Liver (tissue), 9 donors: ENCODE data around the gene DYNLT2. TPM values are rescaled to one million over a fixed set of nuclear protein-coding genes. Genes with fewer than 3 reads are reported as not detected.

Source experiments
- DNase-seq: peaks from one replicate; pipeline ENCODE4 v3.0.0-alpha.2; 2017; ENCODE audit warnings: low spot score
- H3K27ac ChIP-seq, 2 donors: one replicate each; pipeline ENCODE4 v1.7.0; 2013; ENCODE audit warnings: inconsistent platforms in 2 of 2, low read length in 2 of 2, control low read depth in 1 of 2, low read depth in 1 of 2, mild to moderate bottlenecking in 1 of 2
- H3K27me3 ChIP-seq, 4 donors: one replicate each; pipeline versions ENCODE4 v1.6.1 to v1.7.0; 2013; ENCODE audit warnings: low read length in 3 of 4, inconsistent platforms in 1 of 4, mild to moderate bottlenecking in 1 of 4, moderate library complexity in 1 of 4; ENCODE audit not compliant: control insufficient read depth in 4 of 4, insufficient read depth in 4 of 4
- H3K36me3 ChIP-seq, 4 donors: one replicate each; pipeline versions ENCODE4 v1.6.1 to v1.7.0; 2013; ENCODE audit warnings: low read length in 3 of 4, mild to moderate bottlenecking in 3 of 4, low read depth in 1 of 4, moderate library complexity in 1 of 4; ENCODE audit not compliant: control insufficient read depth in 4 of 4, insufficient read depth in 3 of 4
- H3K4me1 ChIP-seq, 4 donors: one replicate each; pipeline versions ENCODE4 v1.6.1 to v1.7.0; 2013; ENCODE audit warnings: low read length in 3 of 4, mild to moderate bottlenecking in 3 of 4, moderate library complexity in 1 of 4; ENCODE audit not compliant: control insufficient read depth in 4 of 4, insufficient read depth in 4 of 4
- H3K4me3 ChIP-seq, 3 donors: one replicate each; pipeline versions ENCODE4 v1.6.1 to v1.7.0; 2013; ENCODE audit warnings: low read length in 3 of 3, control low read depth in 1 of 3, low read depth in 1 of 3, mild to moderate bottlenecking in 1 of 3
- H3K9ac ChIP-seq, 2 donors: one replicate each; pipeline ENCODE4 v1.7.0; 2013; ENCODE audit warnings: low read length in 2 of 2, mild to moderate bottlenecking in 2 of 2, moderate library complexity in 2 of 2, control low read depth in 1 of 2, low read depth in 1 of 2
- H3K9me3 ChIP-seq, 4 donors: one replicate each; pipeline versions ENCODE4 v1.6.1 to v1.7.0; 2013; ENCODE audit warnings: low read length in 3 of 4; ENCODE audit not compliant: control insufficient read depth in 4 of 4
- EGR1 ChIP-seq, 2 donors: IDR thresholded peaks; 2 replicates each; pipeline ENCODE4 v1.6.1; 2016 to 2018; ENCODE audit warnings: antibody characterized with exemption in 2 of 2, low read depth in 2 of 2
- FOXA1 ChIP-seq: IDR thresholded peaks from 2 replicates; pipeline ENCODE4 v1.6.1; 2016; ENCODE audit warnings: antibody characterized with exemption
- FOXA2 ChIP-seq: IDR thresholded peaks from 2 replicates; pipeline ENCODE4 v1.6.1; 2016; ENCODE audit warnings: antibody characterized with exemption
- JUND ChIP-seq, 2 donors: IDR thresholded peaks; 2 replicates each; pipeline ENCODE4 v1.6.1; 2016; ENCODE audit warnings: antibody characterized with exemption in 2 of 2
- NR2F2 ChIP-seq: IDR thresholded peaks from 2 replicates; pipeline ENCODE4 v1.6.1; 2016; ENCODE audit warnings: antibody characterized with exemption
- RXRA ChIP-seq, 2 donors: IDR thresholded peaks; 2 replicates each; pipeline ENCODE4 v1.6.1; 2017 to 2018; ENCODE audit warnings: antibody characterized with exemption in 2 of 2, mild to moderate bottlenecking in 1 of 2
- SP1 ChIP-seq: IDR thresholded peaks from 2 replicates; pipeline ENCODE4 v1.6.1; 2018; ENCODE audit warnings: antibody characterized with exemption, mild to moderate bottlenecking
- YY1 ChIP-seq: IDR thresholded peaks from 2 replicates; pipeline ENCODE4 v1.6.1; 2016; ENCODE audit warnings: antibody characterized with exemption, mild to moderate bottlenecking
- WGBS: extraction: QIAGEN DNeasy Blood & Tissue Kit; methylation state at CpG from one replicate; pipeline ENCODE4 v1.1.7; 2013; 5-methylcytosine and 5-hydroxymethylcytosine counted together
- polyA plus RNA-seq, 2 donors: library from polyadenylated mRNA; stranded (reverse) in 1 of 2; unstranded in 1 of 2; fragments of 200-250 nt in 1 of 2; fragments of >200 nt in 1 of 2; fragmentation: Nextera tagmentation in 1 of 2; extraction: Ambion mirVana in 1 of 2; gene quantifications; one replicate each; pipeline versions ENCODE4 v1.2.1 to v1.2.3, GENCODE V29; 2013 to 2015
- total RNA-seq, 2 donors: library from RNA; depleted of rRNA; stranded (reverse); fragments of >200 nt; gene quantifications; one replicate each; pipeline ENCODE4 v1.2.3, GENCODE V29; 2014
- TF ChIP-seq, protein P1 (sequence below): IDR thresholded peaks from 2 replicates; pipeline ENCODE4 v1.6.1; 2016; ENCODE audit warnings: antibody characterized with exemption
- TF ChIP-seq, protein P2 (sequence below): IDR thresholded peaks from 2 replicates; pipeline ENCODE4 v1.6.1; 2016; ENCODE audit warnings: antibody characterized with exemption
- TF ChIP-seq, protein P3 (sequence below): IDR thresholded peaks from 2 replicates; pipeline ENCODE4 v1.6.1; 2016; ENCODE audit warnings: antibody characterized with exemption, mild to moderate bottlenecking
- TF ChIP-seq, protein P4 (sequence below): fragments of 150-350 bp; IDR thresholded peaks from 2 replicates; pipeline ENCODE4 v1.5.1; 2017; ENCODE audit warnings: improper control_type of control experiment, low read depth, low read length; ENCODE audit not compliant: missing input control
- donor health status: healthy.
- donor health status: healthy.
- donor health status: healthy.
- donor health status: healthy.
- donor health status: healthy.

Gene DYNLT2
- total and polyA plus RNA-seq, 4 donors, result 0.37 to 2.3 (median 1.2) TPM

DNA sequence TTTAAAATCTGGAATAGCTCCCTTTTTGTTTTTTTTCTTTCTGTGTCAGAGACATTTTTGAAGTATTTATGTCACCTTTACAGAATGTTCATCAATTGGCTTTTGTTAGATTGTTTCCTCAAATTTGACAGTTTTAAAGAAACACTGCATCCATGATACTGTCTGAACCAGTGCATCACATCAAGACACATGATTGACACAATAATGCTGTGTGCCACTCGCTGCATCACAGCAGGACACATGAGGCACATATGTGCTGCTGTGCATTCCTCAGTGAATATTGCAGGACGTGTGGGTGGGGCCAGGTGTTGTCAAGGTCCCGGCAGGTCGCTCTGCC is 37.4 kb upstream of the DYNLT2 start (continued):
- TF ChIP-seq, protein P1, sequence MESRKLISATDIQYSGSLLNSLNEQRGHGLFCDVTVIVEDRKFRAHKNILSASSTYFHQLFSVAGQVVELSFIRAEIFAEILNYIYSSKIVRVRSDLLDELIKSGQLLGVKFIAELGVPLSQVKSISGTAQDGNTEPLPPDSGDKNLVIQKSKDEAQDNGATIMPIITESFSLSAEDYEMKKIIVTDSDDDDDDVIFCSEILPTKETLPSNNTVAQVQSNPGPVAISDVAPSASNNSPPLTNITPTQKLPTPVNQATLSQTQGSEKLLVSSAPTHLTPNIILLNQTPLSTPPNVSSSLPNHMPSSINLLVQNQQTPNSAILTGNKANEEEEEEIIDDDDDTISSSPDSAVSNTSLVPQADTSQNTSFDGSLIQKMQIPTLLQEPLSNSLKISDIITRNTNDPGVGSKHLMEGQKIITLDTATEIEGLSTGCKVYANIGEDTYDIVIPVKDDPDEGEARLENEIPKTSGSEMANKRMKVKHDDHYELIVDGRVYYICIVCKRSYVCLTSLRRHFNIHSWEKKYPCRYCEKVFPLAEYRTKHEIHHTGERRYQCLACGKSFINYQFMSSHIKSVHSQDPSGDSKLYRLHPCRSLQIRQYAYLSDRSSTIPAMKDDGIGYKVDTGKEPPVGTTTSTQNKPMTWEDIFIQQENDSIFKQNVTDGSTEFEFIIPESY, result no peak
- TF ChIP-seq JUND (IDR thresholded peaks at IDR 0.05) (no peak), NR2F2 (no peak)

DNA sequence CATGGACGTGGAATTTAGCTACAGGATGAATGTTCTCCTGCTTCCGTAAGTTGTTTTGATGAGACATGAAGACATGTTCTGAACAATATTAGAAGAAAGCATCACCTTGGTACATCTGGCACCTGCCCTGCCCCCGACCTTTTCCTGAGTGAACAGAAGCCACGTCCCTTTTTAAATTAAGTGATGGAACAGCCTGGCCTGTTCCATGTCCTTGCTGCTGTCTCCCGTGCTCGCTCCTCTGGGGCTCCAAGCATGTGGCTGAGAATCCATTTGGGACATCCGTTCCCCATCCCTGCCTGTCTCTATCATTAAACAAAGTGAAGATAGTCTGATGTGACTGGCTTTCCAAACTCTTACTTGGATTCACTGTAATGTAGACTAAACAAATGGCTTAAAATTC is 36.4 kb upstream of the DYNLT2 start:
- Histone ChIP-seq H3K9ac (no peak overlapping the region), H3K36me3 (peaks cover 0 to 8% (median 0%) of the 10 kb centered on the region in 4 donors), H3K27me3 (no peaks in the 10 kb centered on the region), H3K27ac (no peak overlapping the region), H3K4me3 (no peak overlapping the region), H3K9me3 (no peaks in the 10 kb centered on the region), H3K4me1 (peaks cover 4 to 30% (median 23%) of the 10 kb centered on the region in 4 donors)
- no peak for DNase-seq
- 91% methylated on average over 7 of the region's 7 CpGs for WGBS
- TF ChIP-seq, protein P2, sequence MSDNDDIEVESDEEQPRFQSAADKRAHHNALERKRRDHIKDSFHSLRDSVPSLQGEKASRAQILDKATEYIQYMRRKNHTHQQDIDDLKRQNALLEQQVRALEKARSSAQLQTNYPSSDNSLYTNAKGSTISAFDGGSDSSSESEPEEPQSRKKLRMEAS, result no peak
- TF ChIP-seq SP1 (no peak), FOXA2 (no peak), RXRA (IDR thresholded peaks at IDR 0.05) (no peak), YY1 (no peak), FOXA1 (no peak), EGR1 (IDR thresholded peaks at IDR 0.05; ENCODE audit: low read depth in 2 of 2) (no peak), JUND (IDR thresholded peaks at IDR 0.05) (no peak)
- TF ChIP-seq, protein P3, sequence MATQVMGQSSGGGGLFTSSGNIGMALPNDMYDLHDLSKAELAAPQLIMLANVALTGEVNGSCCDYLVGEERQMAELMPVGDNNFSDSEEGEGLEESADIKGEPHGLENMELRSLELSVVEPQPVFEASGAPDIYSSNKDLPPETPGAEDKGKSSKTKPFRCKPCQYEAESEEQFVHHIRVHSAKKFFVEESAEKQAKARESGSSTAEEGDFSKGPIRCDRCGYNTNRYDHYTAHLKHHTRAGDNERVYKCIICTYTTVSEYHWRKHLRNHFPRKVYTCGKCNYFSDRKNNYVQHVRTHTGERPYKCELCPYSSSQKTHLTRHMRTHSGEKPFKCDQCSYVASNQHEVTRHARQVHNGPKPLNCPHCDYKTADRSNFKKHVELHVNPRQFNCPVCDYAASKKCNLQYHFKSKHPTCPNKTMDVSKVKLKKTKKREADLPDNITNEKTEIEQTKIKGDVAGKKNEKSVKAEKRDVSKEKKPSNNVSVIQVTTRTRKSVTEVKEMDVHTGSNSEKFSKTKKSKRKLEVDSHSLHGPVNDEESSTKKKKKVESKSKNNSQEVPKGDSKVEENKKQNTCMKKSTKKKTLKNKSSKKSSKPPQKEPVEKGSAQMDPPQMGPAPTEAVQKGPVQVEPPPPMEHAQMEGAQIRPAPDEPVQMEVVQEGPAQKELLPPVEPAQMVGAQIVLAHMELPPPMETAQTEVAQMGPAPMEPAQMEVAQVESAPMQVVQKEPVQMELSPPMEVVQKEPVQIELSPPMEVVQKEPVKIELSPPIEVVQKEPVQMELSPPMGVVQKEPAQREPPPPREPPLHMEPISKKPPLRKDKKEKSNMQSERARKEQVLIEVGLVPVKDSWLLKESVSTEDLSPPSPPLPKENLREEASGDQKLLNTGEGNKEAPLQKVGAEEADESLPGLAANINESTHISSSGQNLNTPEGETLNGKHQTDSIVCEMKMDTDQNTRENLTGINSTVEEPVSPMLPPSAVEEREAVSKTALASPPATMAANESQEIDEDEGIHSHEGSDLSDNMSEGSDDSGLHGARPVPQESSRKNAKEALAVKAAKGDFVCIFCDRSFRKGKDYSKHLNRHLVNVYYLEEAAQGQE, result no peak
- TF ChIP-seq, protein P4, sequence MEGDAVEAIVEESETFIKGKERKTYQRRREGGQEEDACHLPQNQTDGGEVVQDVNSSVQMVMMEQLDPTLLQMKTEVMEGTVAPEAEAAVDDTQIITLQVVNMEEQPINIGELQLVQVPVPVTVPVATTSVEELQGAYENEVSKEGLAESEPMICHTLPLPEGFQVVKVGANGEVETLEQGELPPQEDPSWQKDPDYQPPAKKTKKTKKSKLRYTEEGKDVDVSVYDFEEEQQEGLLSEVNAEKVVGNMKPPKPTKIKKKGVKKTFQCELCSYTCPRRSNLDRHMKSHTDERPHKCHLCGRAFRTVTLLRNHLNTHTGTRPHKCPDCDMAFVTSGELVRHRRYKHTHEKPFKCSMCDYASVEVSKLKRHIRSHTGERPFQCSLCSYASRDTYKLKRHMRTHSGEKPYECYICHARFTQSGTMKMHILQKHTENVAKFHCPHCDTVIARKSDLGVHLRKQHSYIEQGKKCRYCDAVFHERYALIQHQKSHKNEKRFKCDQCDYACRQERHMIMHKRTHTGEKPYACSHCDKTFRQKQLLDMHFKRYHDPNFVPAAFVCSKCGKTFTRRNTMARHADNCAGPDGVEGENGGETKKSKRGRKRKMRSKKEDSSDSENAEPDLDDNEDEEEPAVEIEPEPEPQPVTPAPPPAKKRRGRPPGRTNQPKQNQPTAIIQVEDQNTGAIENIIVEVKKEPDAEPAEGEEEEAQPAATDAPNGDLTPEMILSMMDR, result no peak
- TF ChIP-seq, protein P1, result no peak
